Stimulated activated naive CD4-positive, alpha-beta T cell (primary cell): ENCODE data around the gene FNBP1L.
A peak's percentile ranks its signal among the peaks of the same experiment; 100 is the strongest.

Experiments
- DNase-seq, 6 experiments: peaks; one replicate each; lab custom pipeline; 2025; lab: John Stamatoyannopoulos, UW

The FNBP1L gene

DNA sequence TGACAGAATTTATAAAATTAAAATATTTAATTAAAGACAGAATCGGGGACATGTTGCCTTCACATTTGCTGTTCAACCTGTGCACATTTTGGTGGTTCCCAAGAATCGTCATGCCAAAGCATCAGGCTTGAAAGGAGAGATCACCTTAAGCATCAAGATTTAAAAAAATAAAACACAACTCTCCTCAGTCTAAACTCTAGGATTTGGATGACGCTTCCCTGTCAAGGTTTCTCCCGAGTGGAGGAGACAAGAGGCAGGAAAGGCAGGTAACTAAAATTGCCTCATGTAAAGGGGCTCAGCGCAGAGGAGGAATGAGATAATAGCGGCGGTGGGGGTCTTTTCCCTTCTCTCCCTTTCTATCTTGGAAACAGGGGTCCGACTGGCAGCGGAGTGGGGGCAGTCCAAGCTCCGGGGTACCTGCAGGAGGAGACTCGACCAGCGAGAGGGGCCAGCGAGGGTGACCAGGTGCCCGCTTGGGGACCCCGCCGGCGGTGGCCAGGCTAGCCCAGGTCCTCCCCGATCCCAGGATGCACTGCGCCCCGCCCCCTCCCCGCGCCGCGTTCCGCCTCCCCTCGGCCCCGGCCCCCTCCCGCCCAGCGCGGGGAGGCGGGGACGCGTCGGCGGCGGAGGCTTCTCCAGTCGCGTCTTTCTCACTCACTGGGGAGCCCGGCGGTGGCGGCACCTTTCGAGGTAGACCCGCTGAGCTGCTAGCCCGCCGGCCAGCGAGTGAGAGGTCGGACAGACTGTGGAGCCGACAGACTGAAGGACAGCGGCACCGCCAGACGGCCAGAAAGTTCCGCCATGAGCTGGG lies at the start of gene FNBP1L:
Gene FNBP1L (plus strand): TSS at position 638 of the 811 bp plus-strand sequence. CDS start 164 bp downstream, at position 802.
- peak; percentile 16 to 59 (median 42) for DNase-seq

DNA sequence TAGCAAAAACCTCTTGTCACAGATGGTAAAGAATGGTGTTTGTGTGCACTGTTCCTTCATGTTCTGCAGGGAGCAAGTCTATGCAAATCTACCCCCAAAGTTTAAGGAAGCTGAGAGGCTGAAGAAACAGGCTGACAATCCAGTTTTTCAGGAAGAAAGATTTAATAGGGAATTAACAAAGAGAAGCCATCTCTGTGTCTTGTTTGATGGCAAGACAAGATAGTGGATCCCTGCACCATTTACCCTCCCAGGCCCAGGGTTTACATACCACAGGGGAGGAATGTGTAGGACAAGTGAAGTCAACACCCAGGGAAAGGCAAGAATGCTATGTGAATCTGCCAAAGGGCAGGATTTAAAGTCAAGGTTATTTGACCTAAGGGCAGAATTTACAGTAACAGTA lies 48.1 kb upstream of the FNBP1L start:
- no peak for DNase-seq

DNA sequence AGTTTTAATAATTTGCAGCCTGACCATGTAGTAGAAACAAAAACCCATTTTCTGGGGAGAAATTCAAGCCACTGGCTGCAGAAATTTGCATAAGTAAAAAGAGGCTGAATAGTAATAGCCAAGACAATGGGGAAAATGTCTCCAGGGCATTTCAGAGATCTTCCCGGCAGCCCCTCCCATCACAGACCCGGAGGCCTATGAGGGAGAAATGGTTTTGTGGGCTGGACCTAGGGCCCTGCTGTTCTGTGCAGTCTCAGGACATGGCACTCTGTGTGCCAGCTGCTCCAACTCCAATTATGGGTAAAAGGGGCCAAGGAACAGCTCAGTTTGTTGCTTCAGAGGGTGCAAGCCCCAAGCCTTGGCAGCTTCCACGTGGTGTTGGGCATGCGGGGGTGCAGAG lies 39.7 kb upstream of the FNBP1L start:
- DNase-seq, result no peak

DNA sequence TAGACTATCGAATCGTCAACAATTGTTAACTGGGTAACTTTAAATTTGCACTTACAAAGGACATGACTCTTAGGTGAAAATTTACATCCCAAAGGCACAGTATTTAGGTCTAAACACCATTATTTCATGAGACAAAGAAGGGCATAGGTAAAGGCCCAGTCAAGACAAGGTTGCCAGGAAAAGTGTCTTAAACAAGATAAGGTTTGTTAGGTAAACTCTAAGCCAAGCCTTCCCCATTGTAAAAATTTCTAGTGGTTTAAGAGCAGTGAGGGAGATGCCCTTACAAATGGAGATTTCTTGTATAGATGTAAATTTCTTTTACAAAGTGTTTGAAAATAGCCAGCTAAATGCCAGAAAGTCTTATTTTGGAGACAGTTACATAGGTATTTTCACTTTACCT lies 36.9 kb upstream of the FNBP1L start:
- DNase-seq, result no peak

DNA sequence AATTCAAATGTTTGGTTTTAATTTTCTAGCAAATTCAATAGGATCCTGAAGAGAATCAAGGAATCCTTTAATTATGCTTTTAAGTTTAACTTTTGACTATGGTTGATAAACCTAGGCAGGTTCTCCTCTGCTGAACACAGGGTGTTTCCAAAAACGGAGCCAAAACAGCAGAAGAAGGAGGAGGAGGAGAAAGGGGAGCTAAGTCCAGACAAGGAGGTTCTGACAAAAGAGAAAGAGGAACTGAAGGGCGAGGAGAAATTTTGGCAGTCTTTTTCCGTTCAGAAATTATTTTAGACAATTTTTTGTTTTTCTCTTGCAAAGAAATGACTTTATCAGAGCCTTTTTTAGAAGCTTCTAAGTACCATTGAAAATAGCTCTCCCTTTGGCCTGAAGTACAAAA lies 33.2 kb upstream of the FNBP1L start:
- DNase-seq, result no peak

DNA sequence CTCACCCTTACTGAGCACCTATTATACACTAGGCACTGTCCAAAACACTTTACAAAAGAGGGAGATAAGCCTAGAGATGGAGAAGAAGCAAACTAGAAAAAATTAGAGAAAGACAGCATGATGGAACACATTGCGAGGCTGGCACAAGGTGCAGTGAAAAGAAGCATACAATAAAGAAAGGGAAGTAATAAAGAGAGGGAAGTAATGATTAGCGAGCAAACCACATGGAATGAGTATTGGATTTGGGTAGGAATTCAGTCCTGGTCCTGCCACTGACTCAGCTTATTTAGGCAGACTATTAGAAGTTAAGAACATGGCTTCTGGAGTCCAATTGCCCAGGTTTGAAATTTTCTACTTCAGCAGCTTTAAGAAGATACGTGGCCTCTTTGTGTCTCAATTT lies 32.6 kb upstream of the FNBP1L start:
- no peak for DNase-seq

DNA sequence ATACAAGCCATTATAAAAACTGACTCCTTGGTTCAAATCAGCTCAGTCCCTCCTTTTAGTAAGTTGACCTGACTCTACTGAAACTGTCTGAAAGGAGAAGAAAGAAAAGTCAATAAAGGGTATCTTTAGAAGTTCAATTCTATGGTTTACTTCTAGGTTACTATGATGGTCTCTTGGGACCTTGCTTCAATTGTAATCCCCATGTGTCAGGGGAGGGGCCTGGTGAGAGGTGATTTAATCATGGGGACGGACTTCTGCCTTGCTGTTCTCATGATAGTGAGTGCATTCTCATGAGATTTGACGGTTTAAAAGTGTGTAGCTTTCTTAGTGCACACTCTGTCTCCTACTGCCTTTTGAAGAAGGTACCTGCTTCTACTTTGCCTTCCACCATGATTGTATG lies 31.7 kb upstream of the FNBP1L start:
- no peak for DNase-seq

DNA sequence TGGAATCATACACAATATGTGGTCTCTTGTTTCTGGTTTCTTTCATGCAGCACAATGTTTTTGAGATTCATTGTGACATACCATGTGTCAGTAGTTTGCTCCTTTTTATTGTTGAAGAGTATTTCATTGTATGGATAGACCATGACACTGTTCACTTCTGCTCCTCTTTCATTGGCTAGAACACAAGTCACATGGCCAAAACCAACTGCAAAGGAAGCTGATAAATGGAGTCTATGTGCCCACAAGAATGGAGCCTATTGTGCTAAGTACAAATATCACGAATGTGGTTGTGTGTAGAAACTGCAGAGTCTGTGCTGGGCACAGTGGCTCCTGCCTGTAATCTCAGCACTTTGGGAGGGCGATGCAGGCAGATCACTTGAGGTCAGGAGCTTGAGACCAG lies 28.6 kb upstream of the FNBP1L start:
- no peak for DNase-seq

DNA sequence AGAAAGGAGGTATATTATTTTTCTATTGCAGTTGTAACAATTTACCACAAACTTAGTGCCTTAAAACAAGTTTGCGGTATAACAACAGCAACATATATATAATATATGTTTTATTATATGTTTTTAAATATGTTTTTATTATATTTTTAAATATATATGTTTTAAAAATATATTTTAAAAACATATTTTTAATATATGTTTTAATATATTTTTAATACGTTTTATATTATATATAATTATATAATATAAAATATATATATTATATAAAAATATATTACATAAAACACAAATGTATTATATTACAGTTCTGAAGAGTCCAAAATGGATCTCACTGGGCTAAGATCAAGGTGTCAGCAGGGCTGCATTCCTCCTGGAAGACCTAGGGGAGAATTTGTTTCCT lies 27.5 kb upstream of the FNBP1L start:
- DNase-seq, result no peak

DNA sequence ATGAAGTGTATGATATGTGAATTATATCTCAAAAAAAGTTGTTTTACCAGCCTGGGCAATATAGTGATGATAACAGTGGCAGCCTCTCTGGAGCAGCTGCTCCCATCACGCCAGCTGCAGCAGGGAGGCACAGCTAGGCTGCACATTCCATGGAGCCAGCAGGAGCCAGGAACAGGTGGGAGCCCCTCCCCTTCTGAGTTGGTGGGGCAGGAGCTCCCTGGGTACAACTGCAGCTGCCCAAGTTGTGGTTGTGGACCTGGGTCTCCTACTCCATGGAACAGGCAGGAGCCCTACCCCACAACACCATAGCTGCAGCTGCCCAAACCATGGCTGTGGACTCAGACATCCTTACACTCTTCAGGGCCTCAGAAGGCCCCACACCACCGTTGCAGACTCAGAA lies 21.7 kb upstream of the FNBP1L start:
- DNase-seq, result no peak

DNA sequence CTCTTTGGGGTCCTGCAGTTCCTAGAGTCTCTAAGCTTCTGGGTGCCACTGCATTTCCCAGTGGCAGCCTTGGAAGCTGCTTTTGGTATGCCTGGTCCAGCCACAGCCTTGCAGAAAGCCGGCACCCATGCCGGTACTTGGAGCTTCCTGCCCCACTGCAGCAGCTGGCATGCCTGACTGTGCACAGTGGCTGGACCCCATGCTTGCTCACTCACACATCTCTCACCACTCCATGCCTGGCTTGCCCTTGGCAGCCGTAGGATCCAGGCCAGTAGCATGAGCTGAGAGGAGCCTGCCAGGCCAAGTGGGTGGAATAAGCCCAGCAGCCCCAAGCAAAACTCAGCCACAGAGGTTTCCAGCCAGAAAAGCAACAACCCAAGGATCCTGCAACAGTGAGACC lies 20.3 kb upstream of the FNBP1L start:
- no peak for DNase-seq

DNA sequence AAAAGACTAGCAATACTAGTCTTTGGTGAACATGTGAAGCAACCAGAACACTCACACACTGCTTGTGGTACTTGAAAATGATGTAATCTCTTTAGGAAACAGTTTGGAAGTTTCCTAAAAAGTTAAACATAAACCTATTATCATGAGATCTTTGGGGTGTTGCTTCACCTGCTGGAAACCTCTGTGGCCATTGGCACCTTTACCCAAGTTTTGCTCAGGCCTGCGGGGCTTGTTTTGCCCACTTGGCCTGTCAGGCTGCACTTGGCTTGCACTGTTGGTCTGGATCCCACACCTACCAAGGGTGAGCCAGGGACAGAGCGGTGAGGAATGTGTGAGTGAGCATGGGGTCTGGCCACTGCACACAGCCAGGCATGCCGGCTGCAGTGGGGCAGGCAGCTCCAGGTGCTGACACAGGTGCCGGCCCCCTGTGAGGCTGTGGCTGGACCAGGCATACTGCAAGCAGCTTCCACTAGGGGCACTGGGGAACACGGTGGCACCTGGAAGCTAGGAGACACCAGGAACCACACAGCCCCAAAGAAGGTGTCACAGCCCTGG lies 14.4 kb upstream of the FNBP1L start:
- no peak for DNase-seq

DNA sequence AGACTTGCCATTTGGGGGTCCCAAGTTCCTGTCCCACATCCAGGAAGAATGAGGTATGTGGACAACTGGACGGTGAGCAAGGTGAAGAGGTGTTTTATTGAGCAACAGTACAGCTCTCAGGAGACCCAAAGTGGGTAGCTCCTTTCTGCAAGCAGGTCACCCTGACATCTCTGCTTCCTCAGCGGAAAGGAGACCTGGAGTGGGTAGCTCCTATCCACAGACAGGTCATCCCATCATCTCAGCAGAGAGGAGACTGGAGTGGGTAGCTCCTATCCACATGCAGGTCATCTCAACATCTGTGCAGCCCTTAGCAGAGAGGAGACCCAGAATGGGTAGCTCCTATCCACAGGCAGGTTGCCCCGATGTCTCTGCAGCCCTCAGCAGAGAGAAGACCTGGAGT lies 13.8 kb upstream of the FNBP1L start:
- DNase-seq, result no peak

DNA sequence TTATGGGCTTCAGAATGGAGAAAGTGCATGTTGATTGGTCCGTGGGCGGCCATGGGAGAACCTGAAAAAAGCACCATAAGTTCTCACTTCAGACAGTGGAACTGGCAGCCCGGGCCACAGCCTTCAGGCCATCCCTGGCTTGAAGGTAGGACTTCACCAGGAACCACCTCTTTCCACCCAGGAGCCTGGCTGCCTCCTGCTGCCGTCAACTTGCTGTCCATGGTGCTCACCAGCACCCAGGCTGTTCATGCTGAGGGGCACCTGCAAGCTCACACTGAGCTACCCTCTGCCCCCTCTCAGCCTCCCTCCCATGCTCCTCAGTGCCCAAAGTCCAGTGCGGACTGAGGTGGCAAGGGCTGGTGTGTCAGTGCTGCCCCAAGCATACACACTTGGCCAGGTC lies 12.9 kb upstream of the FNBP1L start:
- no peak for DNase-seq

DNA sequence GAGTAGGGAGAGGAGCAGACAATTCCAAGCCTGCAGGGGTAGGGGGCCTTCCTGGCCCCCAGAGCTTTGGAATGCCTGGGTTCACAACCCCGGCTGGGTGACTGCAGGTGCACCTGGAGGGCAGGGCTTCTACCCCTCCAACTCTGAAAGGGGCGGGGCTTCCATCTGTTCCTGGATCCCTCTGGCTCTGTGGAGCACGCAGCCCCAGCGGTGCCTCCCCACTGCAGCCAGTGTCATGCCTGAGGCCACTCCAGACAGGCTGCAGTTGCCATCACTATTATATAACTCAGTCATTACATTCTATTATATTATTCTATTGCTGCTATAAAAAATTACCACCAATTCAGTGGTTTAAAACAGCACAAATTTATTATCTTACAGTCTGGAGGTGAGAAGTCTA lies 12.5 kb upstream of the FNBP1L start:
- no peak for DNase-seq

DNA sequence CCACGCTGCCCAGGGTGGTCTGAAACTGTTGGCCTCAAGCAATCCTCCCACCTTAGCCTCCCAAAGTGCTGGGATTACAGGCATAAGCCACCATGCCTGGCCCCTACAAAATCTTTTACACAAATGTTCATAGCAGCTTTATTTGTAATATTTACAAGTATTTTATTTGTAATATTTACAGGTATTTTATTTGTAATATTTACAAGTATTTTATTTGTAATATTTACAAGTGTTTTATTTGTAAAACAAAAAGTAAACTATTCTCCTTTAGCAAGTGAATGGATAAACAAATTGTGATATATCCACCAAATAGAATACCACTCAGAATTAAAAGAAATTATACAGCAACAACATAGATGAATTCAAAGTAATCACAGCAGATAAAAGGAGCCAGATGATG lies 11.4 kb upstream of the FNBP1L start:
- DNase-seq, result no peak

DNA sequence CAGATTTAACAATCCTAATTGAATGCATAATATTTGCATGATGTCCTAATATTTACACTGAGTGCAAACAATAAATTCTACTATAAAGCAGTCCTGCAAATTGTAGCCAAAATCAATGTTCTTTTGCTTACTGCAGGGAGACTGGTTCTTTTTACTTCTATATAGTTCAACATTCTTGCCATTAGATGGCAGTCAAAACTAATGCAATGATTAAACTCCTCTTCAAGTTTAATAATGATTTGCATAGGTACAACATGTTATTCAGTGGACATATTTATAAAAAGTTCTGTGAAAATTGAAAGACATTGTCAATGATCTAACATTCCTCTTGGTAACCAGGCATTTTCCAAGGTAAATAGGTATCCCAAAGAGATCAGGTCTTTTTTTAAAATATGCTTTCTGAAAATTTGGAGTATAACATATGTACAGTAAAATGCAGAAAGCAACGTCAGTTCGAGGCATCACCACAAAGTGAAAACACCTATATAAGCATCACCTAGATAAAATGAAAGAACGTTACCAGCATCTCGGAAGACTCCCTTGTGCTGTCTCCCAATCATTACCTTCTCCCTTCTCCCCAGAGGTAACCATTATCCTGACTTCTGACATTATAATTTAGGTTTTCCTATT lies 9.8 kb upstream of the FNBP1L start:
- peak in 2 of 6 experiments; percentile 25 to 36 for DNase-seq

DNA sequence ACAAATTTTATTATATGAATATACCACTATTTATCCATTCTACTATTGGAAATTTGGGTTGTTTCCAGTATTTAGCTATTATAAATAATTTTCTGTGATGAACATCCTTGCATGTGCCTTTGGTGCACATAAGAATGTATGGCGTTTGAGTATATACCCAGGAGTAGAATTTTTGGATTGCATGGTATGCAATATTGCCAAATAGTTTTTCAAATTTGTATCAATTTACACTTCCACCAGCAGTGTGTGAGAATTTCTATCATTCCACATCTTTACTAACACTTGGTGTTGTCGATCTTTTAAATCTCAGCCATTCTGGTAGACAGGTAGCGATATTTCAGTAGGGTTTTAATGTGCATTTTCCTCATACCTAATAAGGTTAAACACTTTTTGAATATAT lies 9.2 kb upstream of the FNBP1L start:
- no peak for DNase-seq

DNA sequence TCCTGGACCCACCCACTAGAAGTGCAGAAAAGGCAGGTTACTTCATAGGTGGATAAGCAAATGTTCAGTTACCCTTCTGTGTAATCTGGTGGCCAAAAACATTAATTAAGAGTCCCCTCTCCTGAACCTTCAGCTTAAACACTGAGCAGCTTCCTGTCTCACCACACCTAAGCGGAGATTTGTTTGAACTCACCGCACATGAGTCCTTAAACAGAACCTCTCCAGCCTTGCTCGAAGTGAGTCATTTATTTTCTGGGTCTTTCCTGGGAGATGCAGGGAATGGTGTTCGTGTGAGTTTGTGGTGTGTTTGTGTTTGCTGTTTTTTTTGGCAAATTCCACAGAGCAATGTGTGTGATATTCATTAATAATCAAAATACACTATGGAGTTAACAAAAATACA lies 7.6 kb upstream of the FNBP1L start:
- DNase-seq, result no peak

DNA sequence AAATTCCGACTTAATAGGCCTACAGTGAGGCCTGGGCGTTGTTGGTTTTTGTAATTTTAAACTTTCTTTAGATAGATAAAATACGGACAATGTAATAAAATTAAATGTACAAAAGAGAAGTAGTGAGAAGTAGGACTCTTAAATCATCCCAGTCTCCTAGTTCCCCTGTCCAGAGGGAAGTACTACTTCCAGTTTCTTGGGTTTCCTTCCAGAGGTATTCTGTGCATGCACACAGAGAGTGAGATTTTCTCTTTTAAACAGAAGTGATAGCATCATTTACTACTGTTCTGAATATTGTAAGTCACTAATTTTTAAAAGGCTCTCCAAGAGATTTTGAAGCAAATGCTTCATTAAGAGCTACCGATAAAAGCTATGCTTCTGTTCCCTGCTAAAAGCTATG lies 7.2 kb upstream of the FNBP1L start:
- no peak for DNase-seq

DNA sequence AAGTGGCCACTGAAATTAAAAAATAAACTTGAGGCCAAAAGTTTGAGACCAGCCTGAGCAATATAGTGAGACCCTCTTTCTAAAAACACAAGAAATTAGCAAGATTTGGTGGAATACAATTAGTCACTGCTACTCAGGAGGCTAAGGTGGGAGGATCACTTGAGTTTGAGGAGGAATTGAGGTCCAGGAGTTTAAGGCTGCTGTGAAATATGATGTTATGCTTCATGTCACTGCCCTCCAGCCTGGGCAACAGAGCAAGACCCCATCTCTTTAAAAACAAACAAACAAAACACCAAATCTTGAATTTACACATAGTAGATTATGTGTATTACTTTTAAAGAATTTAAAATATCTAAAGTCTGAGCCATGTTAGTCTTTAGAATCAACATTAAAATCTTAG lies 6.3 kb upstream of the FNBP1L start:
- no peak for DNase-seq

DNA sequence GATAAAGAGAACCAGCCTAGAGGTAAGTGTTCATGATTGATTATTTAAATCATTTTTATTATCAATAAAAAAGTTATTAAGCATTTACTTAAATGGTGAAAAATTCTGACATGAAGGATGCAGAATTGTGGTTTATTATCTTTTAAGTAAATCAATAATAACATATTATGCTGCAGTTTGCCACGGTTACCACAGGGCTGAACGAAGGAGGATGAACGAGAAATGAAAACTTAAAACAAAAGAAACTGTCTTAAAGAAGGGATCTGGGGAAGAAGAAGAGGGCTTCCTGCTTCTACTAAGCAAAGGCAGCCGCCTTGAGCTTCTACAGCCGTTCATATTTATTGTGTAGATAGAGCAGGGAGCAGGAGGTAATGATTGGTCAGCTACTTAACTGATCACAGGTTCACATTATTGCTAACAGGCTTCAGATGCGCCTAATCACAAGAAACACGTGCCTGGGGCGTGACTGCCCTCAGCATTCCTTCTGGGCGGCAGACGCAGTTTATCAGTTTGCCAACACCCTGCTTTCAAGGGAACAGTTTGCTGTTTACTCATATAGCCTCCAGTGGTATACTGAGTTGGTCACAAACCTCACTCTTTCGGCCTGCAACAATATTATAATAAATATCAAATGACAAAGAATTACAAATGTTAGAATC lies 5.8 kb upstream of the FNBP1L start:
- no peak for DNase-seq

DNA sequence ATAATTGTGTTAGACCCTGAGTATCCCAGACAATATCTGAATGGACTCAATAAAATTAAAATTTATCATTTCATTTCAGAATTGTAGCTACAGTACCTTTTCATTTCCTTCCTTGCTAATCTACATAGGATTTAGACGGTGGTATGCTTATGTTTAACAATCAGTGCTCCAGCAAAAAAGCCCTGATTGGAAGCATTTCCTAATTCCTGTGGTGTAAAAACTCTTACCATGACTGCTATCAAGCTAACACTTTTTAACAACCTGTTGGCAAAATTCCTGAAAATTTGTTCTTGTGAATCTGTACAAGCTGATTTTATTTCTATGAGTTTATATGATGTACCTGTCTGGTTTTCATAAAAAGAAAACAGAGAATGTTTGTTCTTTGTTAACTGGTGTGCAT lies 5.2 kb upstream of the FNBP1L start:
- no peak for DNase-seq
